Gastroesophageal sphincter (tissue), 3 donors: ENCODE measurements around the gene FSTL1.

Source experiments
- EP300 ChIP-seq: sonication (generic); formaldehyde crosslinking; IDR thresholded peaks from one replicate; pipeline ENCODE4 v1.6.1; 2017; ENCODE audit warnings: antibody characterized with exemption, mild to moderate bottlenecking
- POLR2A ChIP-seq, 2 donors: fragments of 450-650 bp; IDR thresholded peaks; one replicate each; pipeline ENCODE4 v1.6.1; 2017; ENCODE audit warnings: antibody characterized with exemption in 2 of 2, mild to moderate bottlenecking in 2 of 2, moderate library complexity in 1 of 2
- POLR2AphosphoS5 ChIP-seq: sonication (generic); formaldehyde crosslinking; IDR thresholded peaks from one replicate; pipeline ENCODE4 v1.6.1; 2017; ENCODE audit warnings: antibody characterized with exemption
- TF ChIP-seq, protein P1 (sequence below), 4 experiments: fragments of 200-600 bp in 2 of 4; fragments of 450-650 bp in 2 of 4; sonication (generic) in 1 of 4; IDR thresholded peaks; one replicate each; pipeline ENCODE4 v1.5.1; 2017 to 2019; ENCODE audit warnings: antibody characterized with exemption in 4 of 4, mild to moderate bottlenecking in 2 of 4, moderate library complexity in 2 of 4

DNA sequence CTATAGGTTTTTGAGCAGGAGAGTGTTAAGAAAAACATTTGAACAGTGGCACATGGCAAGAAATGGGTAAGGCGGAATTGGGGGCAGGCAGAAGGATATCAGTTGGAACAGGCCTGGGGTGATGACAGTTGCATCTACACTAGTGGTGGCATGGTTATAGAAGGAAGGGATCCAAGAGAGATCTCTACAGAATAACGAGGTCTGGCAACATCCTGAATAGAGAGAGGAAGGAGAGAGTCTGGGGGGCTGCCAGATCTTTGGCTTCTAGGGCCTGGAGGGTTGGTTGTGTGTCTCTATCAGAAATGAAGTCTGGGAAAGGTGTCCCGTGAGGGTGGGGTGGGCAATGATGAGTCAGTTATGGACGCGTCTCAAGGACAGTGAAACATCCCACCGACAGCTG is 26.3 kb downstream of the FSTL1 start:
- TF ChIP-seq, protein P1, sequence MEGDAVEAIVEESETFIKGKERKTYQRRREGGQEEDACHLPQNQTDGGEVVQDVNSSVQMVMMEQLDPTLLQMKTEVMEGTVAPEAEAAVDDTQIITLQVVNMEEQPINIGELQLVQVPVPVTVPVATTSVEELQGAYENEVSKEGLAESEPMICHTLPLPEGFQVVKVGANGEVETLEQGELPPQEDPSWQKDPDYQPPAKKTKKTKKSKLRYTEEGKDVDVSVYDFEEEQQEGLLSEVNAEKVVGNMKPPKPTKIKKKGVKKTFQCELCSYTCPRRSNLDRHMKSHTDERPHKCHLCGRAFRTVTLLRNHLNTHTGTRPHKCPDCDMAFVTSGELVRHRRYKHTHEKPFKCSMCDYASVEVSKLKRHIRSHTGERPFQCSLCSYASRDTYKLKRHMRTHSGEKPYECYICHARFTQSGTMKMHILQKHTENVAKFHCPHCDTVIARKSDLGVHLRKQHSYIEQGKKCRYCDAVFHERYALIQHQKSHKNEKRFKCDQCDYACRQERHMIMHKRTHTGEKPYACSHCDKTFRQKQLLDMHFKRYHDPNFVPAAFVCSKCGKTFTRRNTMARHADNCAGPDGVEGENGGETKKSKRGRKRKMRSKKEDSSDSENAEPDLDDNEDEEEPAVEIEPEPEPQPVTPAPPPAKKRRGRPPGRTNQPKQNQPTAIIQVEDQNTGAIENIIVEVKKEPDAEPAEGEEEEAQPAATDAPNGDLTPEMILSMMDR (IDR thresholded peaks at IDR 0.05): no peak
- TF ChIP-seq EP300 (no peak), POLR2A (IDR thresholded peaks at IDR 0.05) (no peak), POLR2AphosphoS5 (no peak)
